Measurements from ENCODE around the gene CD200.

DNA sequence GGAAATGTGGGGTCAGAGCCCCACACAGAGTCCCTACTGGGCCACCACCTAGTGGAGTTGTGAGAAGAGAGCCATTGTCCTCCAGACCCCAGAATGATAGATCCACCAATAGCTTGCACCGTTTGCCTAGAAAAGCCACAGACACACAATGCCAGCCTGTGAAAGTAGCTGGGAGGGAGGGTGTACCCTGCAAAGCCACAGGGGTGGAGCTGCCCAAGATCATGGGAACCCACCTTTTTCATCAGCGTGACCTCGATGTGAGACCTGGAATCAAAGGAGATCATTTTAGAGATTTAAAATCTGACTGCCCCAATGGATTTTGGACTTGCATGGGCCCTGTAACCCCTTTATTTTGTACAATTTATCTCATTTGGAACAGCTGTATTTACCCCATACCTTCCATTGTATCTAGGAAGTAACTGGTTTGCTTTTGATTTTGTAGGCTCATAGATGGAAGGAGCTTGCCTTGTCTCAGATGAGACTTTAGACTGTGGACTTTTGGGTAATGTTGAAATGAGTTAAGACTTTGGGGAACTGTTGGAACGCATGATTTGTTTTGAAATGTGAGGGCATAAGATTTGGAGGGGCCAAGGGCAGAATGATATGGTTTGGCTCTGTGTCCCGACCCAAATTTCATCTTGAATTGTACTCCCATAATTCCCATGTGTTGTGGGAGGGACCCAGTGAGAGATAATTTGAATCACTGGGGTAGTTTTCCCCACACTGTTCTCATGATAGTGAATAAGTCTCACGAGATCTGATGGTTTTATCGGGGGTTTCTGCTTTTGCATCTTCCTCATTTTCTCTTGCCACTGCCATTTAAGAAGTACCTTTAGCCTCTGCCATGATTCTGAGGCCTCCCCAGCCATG is 49.0 kb downstream of the CD200 start:
- TF ChIP-seq, protein P1, sequence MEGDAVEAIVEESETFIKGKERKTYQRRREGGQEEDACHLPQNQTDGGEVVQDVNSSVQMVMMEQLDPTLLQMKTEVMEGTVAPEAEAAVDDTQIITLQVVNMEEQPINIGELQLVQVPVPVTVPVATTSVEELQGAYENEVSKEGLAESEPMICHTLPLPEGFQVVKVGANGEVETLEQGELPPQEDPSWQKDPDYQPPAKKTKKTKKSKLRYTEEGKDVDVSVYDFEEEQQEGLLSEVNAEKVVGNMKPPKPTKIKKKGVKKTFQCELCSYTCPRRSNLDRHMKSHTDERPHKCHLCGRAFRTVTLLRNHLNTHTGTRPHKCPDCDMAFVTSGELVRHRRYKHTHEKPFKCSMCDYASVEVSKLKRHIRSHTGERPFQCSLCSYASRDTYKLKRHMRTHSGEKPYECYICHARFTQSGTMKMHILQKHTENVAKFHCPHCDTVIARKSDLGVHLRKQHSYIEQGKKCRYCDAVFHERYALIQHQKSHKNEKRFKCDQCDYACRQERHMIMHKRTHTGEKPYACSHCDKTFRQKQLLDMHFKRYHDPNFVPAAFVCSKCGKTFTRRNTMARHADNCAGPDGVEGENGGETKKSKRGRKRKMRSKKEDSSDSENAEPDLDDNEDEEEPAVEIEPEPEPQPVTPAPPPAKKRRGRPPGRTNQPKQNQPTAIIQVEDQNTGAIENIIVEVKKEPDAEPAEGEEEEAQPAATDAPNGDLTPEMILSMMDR (IDR thresholded peaks at IDR 0.05): no peak
- no peak for TF ChIP-seq POLR2A (IDR thresholded peaks at IDR 0.05)

All from vagina (tissue), 2 donors.